Lung (tissue), 12 donors: ENCODE measurements around the gene OXNAD1. TPM values are rescaled to one million over a fixed set of nuclear protein-coding genes. Genes with fewer than 3 reads are reported as not detected.
A peak's percentile ranks its signal among the peaks of the same experiment; 100 is the strongest.

ENCODE experiments used
- ATAC-seq: fragments of 200-7000 bp; cut with Tn5 transposase; one replicate; pipeline ENCODE4 v1.9.1; 2020; ENCODE audit warnings: moderate number of reproducible peaks; ENCODE audit not compliant: insufficient read depth, low FRiP score
- DNase-seq, 3 donors: peaks; one replicate each; pipeline ENCODE4 v3.0.0-alpha.2; 2013 to 2017
- H3K27ac ChIP-seq, 2 donors: one replicate each; pipeline ENCODE4 v1.5.1; 2013; ENCODE audit warnings: mild to moderate bottlenecking in 2 of 2, moderate library complexity in 2 of 2, control low read depth in 1 of 2, inconsistent platforms in 1 of 2, low read depth in 1 of 2, low read length in 1 of 2
- H3K27me3 ChIP-seq, 3 donors: one replicate each; pipeline ENCODE4 v1.5.1; 2013; ENCODE audit warnings: low read length in 2 of 3; ENCODE audit not compliant: control insufficient read depth in 3 of 3, insufficient read depth in 3 of 3
- H3K36me3 ChIP-seq, 4 donors: one replicate each; pipeline ENCODE4 v1.5.1; 2013; ENCODE audit warnings: low read length in 4 of 4, mild to moderate bottlenecking in 1 of 4, moderate library complexity in 1 of 4; ENCODE audit not compliant: control insufficient read depth in 4 of 4, insufficient read depth in 4 of 4
- H3K4me1 ChIP-seq, 5 donors: one replicate each; pipeline ENCODE4 v1.5.1; 2013; ENCODE audit warnings: low read length in 5 of 5, mild to moderate bottlenecking in 2 of 5, moderate library complexity in 1 of 5; ENCODE audit not compliant: control insufficient read depth in 5 of 5, insufficient read depth in 5 of 5
- H3K4me3 ChIP-seq: one replicate; pipeline ENCODE4 v1.5.1; 2013; ENCODE audit warnings: mild to moderate bottlenecking, control low read depth, moderate library complexity
- H3K9ac ChIP-seq, 2 donors: one replicate each; pipeline ENCODE4 v1.5.1; 2013; ENCODE audit warnings: low read length in 2 of 2, control low read depth in 1 of 2; ENCODE audit not compliant: insufficient read depth in 1 of 2
- H3K9me3 ChIP-seq, 4 donors: one replicate each; pipeline ENCODE4 v1.5.1; 2013; ENCODE audit warnings: low read length in 3 of 4, mild to moderate bottlenecking in 1 of 4, moderate library complexity in 1 of 4; ENCODE audit not compliant: control insufficient read depth in 4 of 4, insufficient read depth in 3 of 4
- CTCF ChIP-seq: IDR thresholded peaks from 2 replicates; pipeline ENCODE4 v1.5.1; 2012; ENCODE audit warnings: mild to moderate bottlenecking; ENCODE audit errors: control extremely low read depth, extremely low read depth
- WGBS, 2 donors: extraction: QIAGEN DNeasy Blood & Tissue Kit; methylation state at CpG; one replicate each; pipeline ENCODE4 v1.1.7; 2013; 5-methylcytosine and 5-hydroxymethylcytosine counted together
- polyA plus RNA-seq, 2 donors: library from polyadenylated mRNA; stranded (reverse); fragments of 200-250 nt; gene quantifications; one replicate each; pipeline ENCODE4 v1.2.1, GENCODE V29; 2013
- total RNA-seq, 2 donors: library from RNA; depleted of rRNA in 1 of 2; stranded (reverse); fragments of >200 nt in 1 of 2; gene quantifications; one replicate each; pipeline ENCODE4 v1.2.1, GENCODE V29; 2014 to 2021
- donor health status: control.
- donor health status: control.
- donor health status: Bipolar disorder and iron deficiency.
- donor health status: healthy.
- donor health status: DM: yes; HTN: yes; CAD: no.

OXNAD1 gene
- total and polyA plus RNA-seq, 4 donors = 4.4 to 23.4 (median 9.4) TPM

- Histone ChIP-seq H3K4me1 (peaks cover 0 to 3% (median 0%) of the 10 kb centered on the region in 5 donors), H3K36me3 (peaks cover 0 to 3% (median 1%) of the 10 kb centered on the region in 4 donors), H3K27me3 (no peaks in the 10 kb centered on the region), H3K27ac (no peak overlapping the region), H3K4me3 (no peak overlapping the region), H3K9ac (no peak overlapping the region), H3K9me3 (no peaks in the 10 kb centered on the region)
- DNase-seq (no peak), ATAC-seq (no peak)
- 74 to 84% methylated on average over 2 of the region's 2 CpGs for WGBS, 2 donors
- TF ChIP-seq CTCF = no peak
Measured at GRCh38 chr3:16252988-16253387, 12.0 kb upstream of the OXNAD1 start.

DNA sequence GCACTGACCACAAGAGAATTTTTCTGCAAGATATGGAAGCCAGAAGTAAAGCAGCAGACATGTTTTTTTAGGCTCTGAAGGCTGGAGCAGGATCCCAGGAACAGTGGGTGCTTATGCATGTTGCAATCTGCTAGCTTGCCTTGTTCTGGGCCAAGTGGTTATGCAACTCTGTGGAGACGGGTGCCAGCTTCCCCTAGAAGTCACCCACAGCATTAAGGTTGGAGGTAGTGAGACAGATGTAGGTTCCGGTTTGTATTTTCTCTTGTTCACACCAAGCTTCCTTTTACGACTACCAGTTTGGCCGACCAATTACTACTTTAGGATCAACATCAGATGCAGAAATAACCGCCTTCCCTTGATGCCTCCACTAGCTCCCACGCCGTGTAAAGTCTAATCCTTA, 11.4 kb upstream of the OXNAD1 start:
- peak; percentile 78 for ATAC-seq
- 31 to 67% methylated on average over 7 of the region's 7 CpGs for WGBS, 2 donors
- DNase-seq = no peak
- Histone ChIP-seq H3K27me3 (no peaks in the 10 kb centered on the region), H3K27ac (no peak overlapping the region), H3K9me3 (no peaks in the 10 kb centered on the region), H3K9ac (no peak overlapping the region), H3K36me3 (peaks cover 0 to 3% (median 1%) of the 10 kb centered on the region in 4 donors), H3K4me3 (no peak overlapping the region), H3K4me1 (peaks cover 0 to 3% (median 0%) of the 10 kb centered on the region in 5 donors)
- no peak for TF ChIP-seq CTCF

DNA sequence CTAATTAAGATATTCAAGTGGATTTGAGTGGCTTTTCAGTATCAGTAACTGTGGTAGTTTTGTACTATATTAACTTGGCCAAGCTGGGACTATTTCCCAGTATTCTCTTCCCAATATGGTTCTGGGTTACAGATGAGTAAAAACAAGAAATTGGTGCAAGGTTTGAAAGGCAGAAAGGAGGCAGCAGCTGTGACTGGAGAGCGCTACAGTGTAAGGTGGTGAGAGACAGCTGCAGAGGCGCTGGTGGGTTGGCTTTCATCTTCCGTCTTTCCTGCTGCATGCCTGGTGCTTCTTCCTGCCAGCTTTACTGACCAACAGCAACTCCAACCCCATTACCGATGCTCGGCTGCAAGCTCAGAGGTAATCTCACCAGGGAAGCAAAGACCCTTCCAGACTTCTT, 10.1 kb upstream of the OXNAD1 start:
- H3K9ac ChIP-seq = no peak overlapping the region
- H3K4me3 ChIP-seq = no peak overlapping the region
- peaks cover 0 to 3% (median 0%) of the 10 kb centered on the region in 5 donors for H3K4me1 ChIP-seq
- no peaks in the 10 kb centered on the region for H3K9me3 ChIP-seq
- H3K27ac ChIP-seq = no peak overlapping the region
- no peak for TF ChIP-seq CTCF
- ATAC-seq = no peak
- H3K36me3 ChIP-seq = peaks cover 0 to 8% (median 5%) of the 10 kb centered on the region in 4 donors
- 76 to 77% methylated on average over 5 of the region's 5 CpGs for WGBS, 2 donors
- no peak for DNase-seq
- no peaks in the 10 kb centered on the region for H3K27me3 ChIP-seq

DNA sequence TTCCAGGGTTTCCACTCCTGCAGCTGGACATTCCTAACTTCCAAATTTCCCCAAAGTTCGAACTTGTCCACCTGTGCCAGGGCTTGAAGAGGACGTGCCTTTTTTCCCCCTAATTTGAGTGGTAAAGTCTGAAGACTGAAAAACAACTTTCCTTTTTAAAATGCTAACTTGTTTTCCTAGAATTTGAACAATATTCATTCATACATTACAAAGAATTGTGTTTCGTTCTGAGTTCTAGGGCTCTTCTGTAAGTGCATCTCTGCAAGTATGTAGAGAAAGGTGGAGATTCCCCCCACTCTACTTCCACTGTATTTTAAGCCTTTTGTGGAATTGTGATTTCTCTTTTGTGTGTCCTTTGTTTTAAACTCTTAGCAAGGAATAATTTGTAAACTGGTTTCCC, 9.7 kb upstream of the OXNAD1 start:
- 73 to 95% methylated on average over 3 of the region's 3 CpGs for WGBS, 2 donors
- H3K4me1 ChIP-seq = peaks cover 0 to 3% (median 0%) of the 10 kb centered on the region in 5 donors
- DNase-seq (no peak), ATAC-seq (no peak)
- H3K9me3 ChIP-seq = no peaks in the 10 kb centered on the region
- no peak overlapping the region for H3K27ac ChIP-seq
- peaks cover 0 to 10% (median 6%) of the 10 kb centered on the region in 4 donors for H3K36me3 ChIP-seq
- TF ChIP-seq CTCF = no peak
- H3K9ac ChIP-seq = no peak overlapping the region
- no peak overlapping the region for H3K4me3 ChIP-seq
- no peaks in the 10 kb centered on the region for H3K27me3 ChIP-seq
